Measurements from ENCODE around the gene TBC1D8.

TBC1D8 gene

GRCh38 chr2:101003278-101003775 is 147.9 kb downstream of the TBC1D8 start:
- no peak for TF ChIP-seq CTCF (IDR thresholded peaks at IDR 0.05)
- no peak for TF ChIP-seq ZFX (IDR thresholded peaks at IDR 0.05; ENCODE audit: borderline replicate concordance)
- peak overlapping the region; percentile 77 for H3K27ac ChIP-seq

DNA sequence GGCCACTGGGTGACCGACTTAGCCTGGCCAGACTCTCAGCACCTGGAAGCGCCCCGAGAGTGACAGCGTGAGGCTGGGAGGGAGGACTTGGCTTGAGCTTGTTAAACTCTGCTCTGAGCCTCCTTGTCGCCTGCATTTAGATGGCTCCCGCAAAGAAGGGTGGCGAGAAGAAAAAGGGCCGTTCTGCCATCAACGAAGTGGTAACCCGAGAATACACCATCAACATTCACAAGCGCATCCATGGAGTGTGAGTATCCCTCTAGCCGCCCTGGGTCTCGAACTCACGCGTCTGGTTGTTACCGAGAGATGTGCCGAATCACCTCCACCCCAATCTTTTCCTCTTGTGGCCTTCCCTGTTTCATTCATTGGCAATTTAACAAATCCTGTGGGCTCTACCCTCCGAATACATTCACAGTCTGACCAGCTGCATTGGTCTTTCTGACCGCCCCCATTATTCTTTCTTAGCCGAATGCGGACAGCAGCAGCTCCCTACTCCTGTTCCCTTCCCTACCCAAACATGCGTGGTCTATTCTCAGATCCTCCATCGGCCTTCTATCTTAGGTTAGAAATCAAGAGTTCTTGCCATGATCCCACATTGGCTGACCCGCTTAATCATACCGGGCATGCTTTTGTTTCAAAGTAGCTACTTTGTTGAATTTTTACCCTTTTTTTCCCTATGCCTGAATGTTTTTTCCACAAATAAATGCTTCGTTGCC is 148.5 kb downstream of the TBC1D8 start:
- TF ChIP-seq ZFX (IDR thresholded peaks at IDR 0.05; ENCODE audit: borderline replicate concordance) (no peak), CTCF (IDR thresholded peaks at IDR 0.05) (no peak)
- H3K27ac ChIP-seq: peak overlapping the region; percentile 77

DNA sequence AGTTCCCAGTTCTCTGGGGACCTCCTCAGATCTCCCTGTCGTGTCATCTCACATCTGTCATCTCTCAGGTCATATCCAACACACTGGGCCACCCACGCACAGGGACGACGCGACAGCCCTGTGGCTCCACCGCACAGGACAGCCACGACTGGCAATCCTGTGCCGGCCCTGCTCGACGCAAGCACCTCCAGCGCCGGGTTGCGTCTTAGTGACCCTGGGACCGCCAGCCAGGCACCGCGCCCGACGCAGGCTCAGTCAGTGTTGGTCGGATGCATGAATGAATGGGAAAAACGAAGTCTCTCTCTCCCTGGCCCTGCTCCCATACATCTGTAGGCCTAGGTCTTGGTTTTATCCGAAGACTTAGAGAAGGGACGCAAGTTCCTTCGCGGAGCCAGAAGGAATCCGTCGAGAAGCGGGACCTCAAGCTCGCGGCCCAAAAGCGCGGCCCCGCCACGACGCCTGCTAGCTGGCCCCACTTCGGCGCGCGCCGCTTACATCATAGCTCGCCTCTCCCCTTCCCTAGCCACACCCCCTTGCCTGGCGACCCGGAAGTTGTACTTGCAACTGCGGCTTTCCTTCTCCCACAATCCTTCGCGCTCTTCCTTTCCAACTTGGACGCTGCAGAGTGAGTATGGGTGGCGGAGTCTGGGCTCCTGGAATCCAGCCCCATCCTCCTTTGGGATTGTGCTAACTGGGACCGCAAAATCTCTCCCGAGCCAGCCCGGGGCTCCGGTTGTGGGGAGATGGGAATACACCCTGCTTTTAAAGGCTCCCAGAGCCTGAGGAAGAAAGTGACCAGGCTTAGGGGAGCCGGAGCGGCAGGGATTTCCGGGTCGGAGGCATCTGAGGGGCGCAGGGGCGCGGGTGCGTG is 149.3 kb downstream of the TBC1D8 start, which contains the start of gene RPL31:
Gene RPL31, plus strand, starts transcription at position 599 of the 871 bp plus-strand sequence. CDS start 413 bp downstream, outside the sequence.
- TF ChIP-seq CTCF (IDR thresholded peaks at IDR 0.05) (no peak), ZFX (IDR thresholded peaks at IDR 0.05; ENCODE audit: borderline replicate concordance) (no peak)

GRCh38 chr2:100999995-101000394 is 151.2 kb downstream of the TBC1D8 start:
- no peak overlapping the region for H3K27ac ChIP-seq

More for the DNA sequence above, 149.3 kb downstream of the TBC1D8 start, which contains the start of gene RPL31:
- H3K27ac ChIP-seq: peak within 1 kb of the TSS; percentile 77

GRCh38 chr2:100998235-100998573 is 153.0 kb downstream of the TBC1D8 start:
- H3K27ac ChIP-seq: no peak overlapping the region
- TF ChIP-seq CTCF (IDR thresholded peaks at IDR 0.05): no peak
- TF ChIP-seq ZFX (IDR thresholded peaks at IDR 0.05; ENCODE audit: borderline replicate concordance): no peak

More at GRCh38 chr2:100999995-101000394, 151.2 kb downstream of the TBC1D8 start:
- TF ChIP-seq ZFX (IDR thresholded peaks at IDR 0.05; ENCODE audit: borderline replicate concordance) (no peak), CTCF (IDR thresholded peaks at IDR 0.05) (no peak)

DNA sequence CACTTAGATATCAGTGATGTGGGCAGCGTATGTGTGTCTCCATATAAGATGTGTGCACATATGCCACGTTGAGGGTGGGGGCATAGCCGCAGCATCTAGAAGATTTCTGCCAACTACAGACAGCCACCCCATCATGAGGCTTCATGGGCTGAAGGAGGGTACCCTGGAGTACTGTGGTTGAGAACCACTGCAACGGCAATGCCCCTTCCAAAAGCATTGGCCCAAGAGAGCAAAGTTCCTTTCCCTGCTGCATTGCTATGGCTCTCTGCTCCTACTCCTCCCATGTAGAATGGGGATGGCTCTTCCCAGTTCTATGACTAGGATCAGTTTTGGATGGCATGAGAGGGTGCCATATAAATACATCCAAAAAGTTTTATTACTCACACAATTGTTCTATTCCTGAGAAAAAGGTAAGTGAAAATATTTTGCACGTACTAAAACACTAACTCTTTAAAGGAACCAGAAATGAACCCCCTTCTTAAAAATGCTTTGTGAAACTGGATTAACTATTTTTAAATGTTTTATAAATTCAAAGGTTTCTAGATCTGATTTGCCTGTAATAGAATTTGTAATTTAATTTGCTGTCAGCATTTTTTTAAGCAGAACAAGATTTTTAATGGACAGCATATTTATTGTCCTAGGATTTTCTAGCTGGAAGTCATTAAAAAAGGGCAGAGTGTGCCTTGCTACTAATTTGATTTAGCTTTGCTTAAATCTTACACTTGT is 153.5 kb downstream of the TBC1D8 start:
- no peak for TF ChIP-seq CTCF (IDR thresholded peaks at IDR 0.05)
- TF ChIP-seq ZFX (IDR thresholded peaks at IDR 0.05; ENCODE audit: borderline replicate concordance): no peak
- no peak overlapping the region for H3K27ac ChIP-seq
